Measurements from ENCODE around the gene GOLGA6L22. TPM values are rescaled to one million over a fixed set of nuclear protein-coding genes. Genes with fewer than 3 reads are reported as not detected.

GOLGA6L22 gene
- not detected in 5 replicates for total RNA-seq (2022; extraction: Qiagen RNA extraction; ENCODE audit: low read depth)

DNA sequence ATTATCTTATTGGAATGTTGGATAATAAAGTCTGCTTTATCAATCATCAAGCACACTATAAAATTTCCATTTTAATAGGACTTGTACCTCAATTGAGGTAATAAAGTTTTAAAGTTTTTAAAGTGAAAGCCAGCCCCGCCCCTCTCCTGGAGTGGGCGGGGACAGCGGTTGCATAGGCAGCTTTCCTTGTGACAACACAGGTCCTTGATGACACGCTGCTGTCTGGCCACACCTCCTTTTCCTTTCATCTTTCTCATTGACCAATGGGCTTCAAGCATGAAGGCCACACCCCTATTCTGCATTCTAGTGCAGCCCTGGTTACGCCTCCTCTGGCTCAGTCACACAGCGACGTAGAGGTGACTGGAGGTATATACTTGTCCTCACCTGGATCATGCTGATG is at the start of gene GOLGA6L22:
TSS of gene GOLGA6L22 (plus strand) at position 301 of the 400 bp plus-strand sequence. CDS start at position 392, 91 bp downstream.

Measured in A549 treated with ZK216348 at 1 μM for 4 hours (cell line).